ENCODE data around the gene SMYD4.
"Not testable (repeated sequence)": the region's sequence is repeated elsewhere in the genome, so short reads cannot be mapped to it uniquely, and the experiment has no call there.

Gene SMYD4

GRCh38 chr17:1830288-1830687, 586 bp upstream of the SMYD4 start:
- peak; percentile 22 for DNase-seq (ENCODE audit: low spot score)

- no peak for DNase-seq (ENCODE audit: low spot score)
Observed at GRCh38 chr17:1829216-1829591, 498 bp downstream of the SMYD4 start.

- no peak for DNase-seq (ENCODE audit: low spot score)
Observed at GRCh38 chr17:1820528-1821252, 9.0 kb downstream of the SMYD4 start.

- DNase-seq (ENCODE audit: low spot score) = no peak
Observed at GRCh38 chr17:1813088-1813487, 16.6 kb downstream of the SMYD4 start.

- DNase-seq (ENCODE audit: low spot score) = no peak
Observed at GRCh38 chr17:1810450-1811103, 19.1 kb downstream of the SMYD4 start.

- DNase-seq (ENCODE audit: low spot score) = not testable (repeated sequence)
Observed at GRCh38 chr17:1809815-1810214, 19.9 kb downstream of the SMYD4 start.

- DNase-seq (ENCODE audit: low spot score) = no peak
Observed at GRCh38 chr17:1808644-1809043, 21.1 kb downstream of the SMYD4 start.

GRCh38 chr17:1807890-1808289, 21.8 kb downstream of the SMYD4 start:
- DNase-seq (ENCODE audit: low spot score) = no peak

GRCh38 chr17:1803280-1803679, 26.4 kb downstream of the SMYD4 start:
- DNase-seq (ENCODE audit: low spot score) = no peak

- no peak for DNase-seq (ENCODE audit: low spot score)
Observed at GRCh38 chr17:1802429-1802828, 27.3 kb downstream of the SMYD4 start.

- DNase-seq (ENCODE audit: low spot score) = no peak
Observed at GRCh38 chr17:1800712-1801111, 29.0 kb downstream of the SMYD4 start.

GRCh38 chr17:1800240-1800639, 29.5 kb downstream of the SMYD4 start:
- no peak for DNase-seq (ENCODE audit: low spot score)

- not testable (repeated sequence) for DNase-seq (ENCODE audit: low spot score)
Observed at GRCh38 chr17:1797846-1798245, 31.9 kb downstream of the SMYD4 start.

- no peak for DNase-seq (ENCODE audit: low spot score)
Observed at GRCh38 chr17:1797323-1797722, 32.4 kb downstream of the SMYD4 start.

GRCh38 chr17:1796800-1797199, 32.9 kb downstream of the SMYD4 start:
- DNase-seq (ENCODE audit: low spot score) = no peak

GRCh38 chr17:1793447-1793806, 36.3 kb downstream of the SMYD4 start:
- no peak for DNase-seq (ENCODE audit: low spot score)

- no peak for DNase-seq (ENCODE audit: low spot score)
Observed at GRCh38 chr17:1792495-1793446, 36.9 kb downstream of the SMYD4 start.

GRCh38 chr17:1789936-1790335, 39.8 kb downstream of the SMYD4 start:
- no peak for DNase-seq (ENCODE audit: low spot score)

- DNase-seq (ENCODE audit: low spot score) = no peak
Observed at GRCh38 chr17:1787301-1787902, 42.3 kb downstream of the SMYD4 start.

GRCh38 chr17:1786708-1787107, 43.0 kb downstream of the SMYD4 start:
- DNase-seq (ENCODE audit: low spot score) = no peak

- no peak for DNase-seq (ENCODE audit: low spot score)
Observed at GRCh38 chr17:1785930-1786329, 43.8 kb downstream of the SMYD4 start.

- DNase-seq (ENCODE audit: low spot score) = no peak
Observed at GRCh38 chr17:1783834-1784611, 45.7 kb downstream of the SMYD4 start.

Data from CD4-positive, alpha-beta T cell treated with Interleukin-6 at 100 ng/mL for 8 hours (primary cell).